GM19452 (cell line): ENCODE results near the gene PKP3.
"Not testable (repeated sequence)": the region's sequence is repeated elsewhere in the genome, so short reads cannot be mapped to it uniquely, and the experiment has no call there.

ENCODE experiments used
- ATAC-seq: cut with Tn5 transposase; IDR thresholded peaks from one replicate; pipeline ENCODE4 v1.9.1; 2021; ENCODE audit not compliant: unreplicated experiment

Gene PKP3

GRCh38 chr11:394034-394857 lies at the start of gene PKP3:
PKP3 (plus strand) TSS chr11:394209; CDS start chr11:394293, 84 bp downstream.
- no peak for ATAC-seq

- no peak for ATAC-seq
Observed at GRCh38 chr11:344836-345578, 49.0 kb upstream of the PKP3 start.

- ATAC-seq, result no peak
Observed at GRCh38 chr11:346529-346928, 47.5 kb upstream of the PKP3 start.

GRCh38 chr11:349270-349954 lies 44.6 kb upstream of the PKP3 start:
- not testable (repeated sequence) for ATAC-seq

GRCh38 chr11:350033-350722 lies 43.8 kb upstream of the PKP3 start:
- not testable (repeated sequence) for ATAC-seq

- ATAC-seq, result no peak
Observed at GRCh38 chr11:350723-351255, 43.2 kb upstream of the PKP3 start.

- no peak for ATAC-seq
Observed at GRCh38 chr11:351411-351810, 42.6 kb upstream of the PKP3 start.

GRCh38 chr11:352456-353031 lies 41.5 kb upstream of the PKP3 start:
- no peak for ATAC-seq

GRCh38 chr11:353179-353873 lies 40.7 kb upstream of the PKP3 start:
- ATAC-seq, result no peak

- ATAC-seq, result no peak
Observed at GRCh38 chr11:355581-356458, 38.2 kb upstream of the PKP3 start.

- no peak for ATAC-seq
Observed at GRCh38 chr11:356610-357009, 37.4 kb upstream of the PKP3 start.

GRCh38 chr11:357582-357981 lies 36.4 kb upstream of the PKP3 start:
- no peak for ATAC-seq

GRCh38 chr11:358129-358800 lies 35.7 kb upstream of the PKP3 start:
- ATAC-seq, result no peak

- no peak for ATAC-seq
Observed at GRCh38 chr11:359181-359714, 34.8 kb upstream of the PKP3 start.

GRCh38 chr11:360326-361280 lies 33.4 kb upstream of the PKP3 start:
- no peak for ATAC-seq

- ATAC-seq, result no peak
Observed at GRCh38 chr11:362642-363442, 31.2 kb upstream of the PKP3 start.
